SK-N-MC (cell line): ENCODE measurements around the gene ZSCAN5A.

Source experiments
- EZH2 ChIP-seq: fragments of 200-600 bp; sonication (generic); IDR thresholded peaks from one replicate; pipeline ENCODE4 v1.6.1; 2017; ENCODE audit warnings: antibody characterized with exemption
- FOXP2 ChIP-seq: optimal IDR thresholded peaks from 2 replicates; pipeline ENCODE3; 2011; ENCODE audit warnings: mild to moderate bottlenecking, moderate library complexity; ENCODE audit not compliant: insufficient read depth; ENCODE audit errors: extremely low read length, control extremely low read depth
- POLR2AphosphoS5 ChIP-seq: IDR thresholded peaks from 2 replicates; pipeline ENCODE4 v1.6.1; 2012; ENCODE audit warnings: mild to moderate bottlenecking, low read depth, low read length, borderline replicate concordance

- TF ChIP-seq POLR2AphosphoS5 (no peak), FOXP2 (no peak), EZH2 (no peak)
These were observed 5.8 kb downstream of the ZSCAN5A start for GRCh38 chr19:56308792-56309191.
